ENCODE results near the gene DBR1. TPM values are rescaled to one million over a fixed set of nuclear protein-coding genes. Genes with fewer than 3 reads are reported as not detected.

The DBR1 gene
- total RNA-seq, 2 experiments from 2014 or later = 23.1 to 24.6 TPM

GRCh38 chr3:138197524-138197923 is 22.8 kb upstream of the DBR1 start:
- no peak overlapping the region for H3K27ac Mint-ChIP-seq
- no peak overlapping the region for H3K4me3 ChIP-seq (ENCODE audit: low read length)
- H3K9me3 Mint-ChIP-seq = no peaks in the 10 kb centered on the region
- TF ChIP-seq, protein P1, sequence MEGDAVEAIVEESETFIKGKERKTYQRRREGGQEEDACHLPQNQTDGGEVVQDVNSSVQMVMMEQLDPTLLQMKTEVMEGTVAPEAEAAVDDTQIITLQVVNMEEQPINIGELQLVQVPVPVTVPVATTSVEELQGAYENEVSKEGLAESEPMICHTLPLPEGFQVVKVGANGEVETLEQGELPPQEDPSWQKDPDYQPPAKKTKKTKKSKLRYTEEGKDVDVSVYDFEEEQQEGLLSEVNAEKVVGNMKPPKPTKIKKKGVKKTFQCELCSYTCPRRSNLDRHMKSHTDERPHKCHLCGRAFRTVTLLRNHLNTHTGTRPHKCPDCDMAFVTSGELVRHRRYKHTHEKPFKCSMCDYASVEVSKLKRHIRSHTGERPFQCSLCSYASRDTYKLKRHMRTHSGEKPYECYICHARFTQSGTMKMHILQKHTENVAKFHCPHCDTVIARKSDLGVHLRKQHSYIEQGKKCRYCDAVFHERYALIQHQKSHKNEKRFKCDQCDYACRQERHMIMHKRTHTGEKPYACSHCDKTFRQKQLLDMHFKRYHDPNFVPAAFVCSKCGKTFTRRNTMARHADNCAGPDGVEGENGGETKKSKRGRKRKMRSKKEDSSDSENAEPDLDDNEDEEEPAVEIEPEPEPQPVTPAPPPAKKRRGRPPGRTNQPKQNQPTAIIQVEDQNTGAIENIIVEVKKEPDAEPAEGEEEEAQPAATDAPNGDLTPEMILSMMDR (IDR thresholded peaks at IDR 0.05) = no peak
- CTCF ChIA-PET = no interaction called here
- intact Hi-C loops (cut with DNase I, micrococcal nuclease) = no loop called here
- H3K4me3 Mint-ChIP-seq = no peak overlapping the region
- no peaks in the 10 kb centered on the region for H3K9me3 ChIP-seq (ENCODE audit: control insufficient read depth in 1 of 2, insufficient read depth in 1 of 2, low read length in 2 of 2)
- peaks cover 61% of the 10 kb centered on the region for H3K4me1 Mint-ChIP-seq (ENCODE audit: low read depth)
- peaks cover 25% of the 10 kb centered on the region for H3K36me3 Mint-ChIP-seq (ENCODE audit: low read depth)
- H3K27me3 ChIP-seq (ENCODE audit: control insufficient read depth in 1 of 2, insufficient read depth in 2 of 2, low read length in 2 of 2) = no peaks in the 10 kb centered on the region
- H3K27ac ChIP-seq (ENCODE audit: low read depth in 1 of 2, low read length in 2 of 2) = no peak overlapping the region
- no peaks in the 10 kb centered on the region for H3K27me3 Mint-ChIP-seq
- DNase-seq = no peak
- POLR2A ChIA-PET = no interaction called here
- no peak for ATAC-seq (ENCODE audit: poor library complexity)
- H3K36me3 ChIP-seq (ENCODE audit: insufficient read depth, low read length) = no peaks in the 10 kb centered on the region
- H3K4me1 ChIP-seq (ENCODE audit: insufficient read depth, low read length) = no peaks in the 10 kb centered on the region

DNA sequence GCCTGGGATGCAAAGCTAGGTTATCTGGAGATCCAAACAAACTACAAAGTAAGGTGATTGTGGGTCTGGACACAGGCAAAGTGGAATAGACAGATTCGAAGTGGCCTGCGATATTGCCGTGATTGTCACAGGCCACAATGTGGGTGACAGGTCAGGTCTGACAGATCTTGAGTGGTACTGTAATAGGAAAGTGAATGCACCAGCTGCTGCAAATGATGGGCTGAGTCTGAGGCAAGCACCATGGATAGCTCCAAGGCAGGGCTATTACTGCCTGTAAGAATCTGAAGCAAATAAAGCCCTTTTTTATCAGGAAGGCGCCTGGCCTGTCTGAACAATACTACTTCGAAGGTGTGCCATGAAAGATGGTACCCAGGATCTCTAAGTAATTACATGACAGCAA is 22.3 kb upstream of the DBR1 start:
- Mint-ChIP-seq H3K4me1 (ENCODE audit: low read depth) (peaks cover 58% of the 10 kb centered on the region), H3K27me3 (no peaks in the 10 kb centered on the region), H3K9me3 (no peaks in the 10 kb centered on the region), H3K4me3 (no peak overlapping the region), H3K27ac (no peak overlapping the region), H3K36me3 (ENCODE audit: low read depth) (peaks cover 22% of the 10 kb centered on the region)
- H3K36me3 ChIP-seq (ENCODE audit: insufficient read depth, low read length) = no peaks in the 10 kb centered on the region
- ATAC-seq (ENCODE audit: poor library complexity) (no peak), DNase-seq (peak in 2 of 14 experiments; percentile 11 to 15)
- H3K4me1 ChIP-seq (ENCODE audit: insufficient read depth, low read length) = no peaks in the 10 kb centered on the region
- ChIA-PET CTCF (no interaction called here), POLR2A (no interaction called here)
- TF ChIP-seq, protein P1 (IDR thresholded peaks at IDR 0.05) = no peak
- H3K27ac ChIP-seq (ENCODE audit: low read depth in 1 of 2, low read length in 2 of 2) = no peak overlapping the region
- no peaks in the 10 kb centered on the region for H3K27me3 ChIP-seq (ENCODE audit: control insufficient read depth in 1 of 2, insufficient read depth in 2 of 2, low read length in 2 of 2)
- H3K4me3 ChIP-seq (ENCODE audit: low read length) = no peak overlapping the region
- H3K9me3 ChIP-seq (ENCODE audit: control insufficient read depth in 1 of 2, insufficient read depth in 1 of 2, low read length in 2 of 2) = no peaks in the 10 kb centered on the region
- intact Hi-C loops (cut with DNase I, micrococcal nuclease) = no loop called here

- intact Hi-C loops (cut with DNase I, micrococcal nuclease) = no loop called here
Measured at GRCh38 chr3:138196023-138196422, 21.3 kb upstream of the DBR1 start.

More at GRCh38 chr3:138196023-138196422, 21.3 kb upstream of the DBR1 start:
- DNase-seq = no peak
- Histone ChIP-seq H3K4me1 (ENCODE audit: insufficient read depth, low read length) (peaks cover 2% of the 10 kb centered on the region), H3K27me3 (ENCODE audit: control insufficient read depth in 1 of 2, insufficient read depth in 2 of 2, low read length in 2 of 2) (no peaks in the 10 kb centered on the region), H3K4me3 (ENCODE audit: low read length) (no peak overlapping the region), H3K36me3 (ENCODE audit: insufficient read depth, low read length) (no peaks in the 10 kb centered on the region), H3K9me3 (ENCODE audit: control insufficient read depth in 1 of 2, insufficient read depth in 1 of 2, low read length in 2 of 2) (no peaks in the 10 kb centered on the region), H3K27ac (ENCODE audit: low read depth in 1 of 2, low read length in 2 of 2) (no peak overlapping the region)
- Mint-ChIP-seq H3K27ac (no peak overlapping the region), H3K4me1 (ENCODE audit: low read depth) (peaks cover 57% of the 10 kb centered on the region), H3K27me3 (no peaks in the 10 kb centered on the region), H3K36me3 (ENCODE audit: low read depth) (peaks cover 22% of the 10 kb centered on the region), H3K4me3 (no peak overlapping the region), H3K9me3 (no peaks in the 10 kb centered on the region)
- TF ChIP-seq, protein P1 (IDR thresholded peaks at IDR 0.05) = no peak
- ChIA-PET POLR2A (no interaction called here), CTCF (no interaction called here)
- no peak for ATAC-seq (ENCODE audit: poor library complexity)
